Measurements from ENCODE around the gene EEF1A2.

Gene EEF1A2

GRCh38 chr20:63441136-63442099 lies 57.5 kb downstream of the EEF1A2 start:
- Mint-ChIP-seq H3K36me3 (ENCODE audit: low read depth) (no peaks in the 10 kb centered on the region), H3K4me1 (peaks cover 4% of the 10 kb centered on the region), H3K9me3 (peaks cover 6% of the 10 kb centered on the region), H3K27ac (no peak overlapping the region), H3K27me3 (ENCODE audit: low read depth) (no peaks in the 10 kb centered on the region), H3K4me3 (no peak overlapping the region)
- no peak for TF ChIP-seq CTCF (IDR thresholded peaks at IDR 0.05; ENCODE audit: unreplicated experiment in 3 of 3)

GRCh38 chr20:63440366-63440955 lies 58.4 kb downstream of the EEF1A2 start:
- Mint-ChIP-seq H3K27ac (no peak overlapping the region), H3K9me3 (peaks cover 6% of the 10 kb centered on the region), H3K27me3 (ENCODE audit: low read depth) (no peaks in the 10 kb centered on the region), H3K4me3 (no peak overlapping the region), H3K4me1 (peaks cover 4% of the 10 kb centered on the region), H3K36me3 (ENCODE audit: low read depth) (no peaks in the 10 kb centered on the region)
- TF ChIP-seq CTCF (IDR thresholded peaks at IDR 0.05; ENCODE audit: unreplicated experiment in 3 of 3), result no peak

- TF ChIP-seq CTCF (IDR thresholded peaks at IDR 0.05; ENCODE audit: unreplicated experiment in 3 of 3), result no peak
- no peak overlapping the region for H3K27ac Mint-ChIP-seq
- no peak overlapping the region for H3K4me3 Mint-ChIP-seq
- H3K4me1 Mint-ChIP-seq, result peaks cover 5% of the 10 kb centered on the region
- H3K9me3 Mint-ChIP-seq, result peaks cover 6% of the 10 kb centered on the region
- no peaks in the 10 kb centered on the region for H3K36me3 Mint-ChIP-seq (ENCODE audit: low read depth)
- peaks cover 3% of the 10 kb centered on the region for H3K27me3 Mint-ChIP-seq (ENCODE audit: low read depth)
These were observed 59.0 kb downstream of the EEF1A2 start for GRCh38 chr20:63439866-63440265.

GRCh38 chr20:63438121-63438520 lies 60.8 kb downstream of the EEF1A2 start:
- Mint-ChIP-seq H3K27me3 (ENCODE audit: low read depth) (peaks cover 7% of the 10 kb centered on the region), H3K9me3 (peaks cover 4% of the 10 kb centered on the region), H3K4me1 (peaks cover 9% of the 10 kb centered on the region), H3K4me3 (no peak overlapping the region), H3K36me3 (ENCODE audit: low read depth) (no peaks in the 10 kb centered on the region), H3K27ac (no peak overlapping the region)
- TF ChIP-seq CTCF (IDR thresholded peaks at IDR 0.05; ENCODE audit: unreplicated experiment in 3 of 3), result no peak
